K562 (cell line): ENCODE measurements around the gene OXLD1. TPM values are rescaled to one million over a fixed set of nuclear protein-coding genes. Genes with fewer than 3 reads are reported as not detected.

ENCODE experiments used
- CBX8 ChIP-seq: fragments of 200-600 bp; sonication (generic); IDR thresholded peaks from 2 replicates; pipeline ENCODE4 v1.6.1; 2012; ENCODE audit warnings: borderline replicate concordance, mixed run types, low read depth, mild to moderate bottlenecking, moderate library complexity, mixed read lengths, low read length, control low read depth, inconsistent platforms; ENCODE audit not compliant: poor library complexity, severe bottlenecking; ENCODE audit errors: extremely low read depth
- CEBPZ ChIP-seq: fragments of 150-350 bp; IDR thresholded peaks from 2 replicates; pipeline ENCODE4 v1.6.1; 2014; ENCODE audit warnings: low read depth, mild to moderate bottlenecking, low read length, borderline replicate concordance
- CHD1 ChIP-seq: fragments of 200-600 bp; sonication (generic); IDR thresholded peaks from one replicate; pipeline ENCODE4 v1.6.1; 2012; ENCODE audit warnings: mild to moderate bottlenecking, moderate library complexity, low read length, inconsistent platforms
- GTF2E2 ChIP-seq: fragments of 200-800 bp; sonication (Bioruptor generic); IDR thresholded peaks from 2 replicates; pipeline ENCODE4 v1.6.1; 2016; ENCODE audit warnings: missing genetic modification characterization, missing compliant biosample characterization
- HMBOX1 ChIP-seq: sonication (generic); IDR thresholded peaks from 2 replicates; pipeline ENCODE4 v1.6.1; 2016
- MTA1 ChIP-seq: fragments of 450-650 bp; IDR thresholded peaks from 2 replicates; pipeline ENCODE4 v1.6.1; 2017; ENCODE audit warnings: borderline replicate concordance
- MTA3 ChIP-seq: fragments of 450-650 bp; formaldehyde crosslinking; IDR thresholded peaks from 2 replicates; pipeline ENCODE4 v1.6.1; 2017; ENCODE audit warnings: mild to moderate bottlenecking, borderline replicate concordance
- NEUROD1 ChIP-seq: fragments of 150-350 bp; IDR thresholded peaks from 2 replicates; pipeline ENCODE4 v1.6.1; 2014; ENCODE audit warnings: borderline replicate concordance, low read length, low read depth; ENCODE audit not compliant: partially characterized antibody
- NFATC3 ChIP-seq: fragments of 450-650 bp; IDR thresholded peaks from 2 replicates; pipeline ENCODE4 v1.6.1; 2017; ENCODE audit warnings: mild to moderate bottlenecking
- RBFOX2 ChIP-seq: fragments of 200-400 bp; formaldehyde crosslinking; IDR thresholded peaks from 2 replicates; pipeline ENCODE4 v1.6.1; 2017; ENCODE audit warnings: low read depth, mild to moderate bottlenecking, low read length, moderate library complexity
- SMAD4 ChIP-seq: fragments of 250-450 bp; sonication (Bioruptor Pico); conservative IDR thresholded peaks from 2 replicates; pipeline ENCODE4 v1.8.0; 2021; ENCODE audit warnings: inconsistent platforms, mild to moderate bottlenecking, moderate library complexity
- TEAD4 ChIP-seq, 2 experiments: sonication (generic) in 1 of 2; formaldehyde crosslinking in 1 of 2; IDR thresholded peaks; 2 replicates each; pipeline versions ENCODE4 v1.6.1 to v1.8.0; 2012 to 2022; ENCODE audit warnings: borderline replicate concordance in 1 of 2, inconsistent platforms in 1 of 2, low read length in 1 of 2, mild to moderate bottlenecking in 1 of 2, missing genetic modification reagents in 1 of 2
- TSC22D4 ChIP-seq: fragments of 450-650 bp; IDR thresholded peaks from 2 replicates; pipeline ENCODE4 v1.6.1; 2016; ENCODE audit warnings: missing genetic modification characterization, missing biosample characterization, control low read depth
- USF2 ChIP-seq: sonication (generic); formaldehyde crosslinking; IDR thresholded peaks from 2 replicates; pipeline ENCODE4 v1.5.0; 2020; ENCODE audit warnings: missing genetic modification reagents
- ZHX1 ChIP-seq: fragments of 150-350 bp; conservative IDR thresholded peaks from 2 replicates; pipeline ENCODE4 v1.6.1; 2014; ENCODE audit warnings: low read length
- ZNF143 ChIP-seq: sonication (generic); formaldehyde crosslinking; IDR thresholded peaks from 2 replicates; pipeline ENCODE4 v1.9.0; 2022; ENCODE audit warnings: mild to moderate bottlenecking, missing genetic modification reagents
- ZNF184 ChIP-seq: sonication (generic); formaldehyde crosslinking; IDR thresholded peaks from 2 replicates; pipeline ENCODE4 v1.5.0; 2020; ENCODE audit warnings: missing genetic modification reagents
- ZNF41 ChIP-seq: fragments of 250-450 bp; sonication (Bioruptor Pico); conservative IDR thresholded peaks from 2 replicates; pipeline ENCODE4 v1.4.0; 2020; ENCODE audit warnings: mild to moderate bottlenecking
- ZNF589 ChIP-seq: fragments of 200-800 bp; sonication (Bioruptor generic); IDR thresholded peaks from 2 replicates; pipeline ENCODE4 v1.6.1; 2016; ENCODE audit warnings: low read depth, missing genetic modification characterization, missing compliant biosample characterization
- polyA plus RNA-seq, 8 experiments: library from polyadenylated mRNA; depleted of rRNA in 4 of 8; stranded (reverse) in 5 of 8; unstranded in 3 of 8; fragments of >200 nt; fragmentation: Nextera tagmentation in 2 of 8; fragmentation: Illumina TruSeq in 1 of 8; extraction: Ambion mirVana in 2 of 8; extraction: Trizol in 1 of 8; gene quantifications; 2 replicates each; pipeline versions ENCODE4 v1.2.1 to v1.2.3, GENCODE V29; 2011 to 2014; ENCODE audit warnings: inconsistent platforms in 1 of 8, missing spikeins in 1 of 8
- total RNA-seq, 7 experiments: library from RNA; depleted of rRNA in 6 of 7; stranded (reverse); fragments of >200 nt in 6 of 7; fragmentation: Illumina TruSeq in 2 of 7; extraction: Trizol in 2 of 7; gene quantifications; 2 replicates each; pipeline versions ENCODE4 v1.2.1 to v1.2.3, GENCODE V29; 2011 to 2021; ENCODE audit warnings: low replicate concordance in 1 of 7

The OXLD1 gene
- total and polyA plus RNA-seq, 9 of the 15 experiments (the other 6 are each of a cell fraction or from before 2014, with no cell fraction given) = 4.4 to 115 (median 29.3) TPM

GRCh38 chr17:81666342-81667191 is at the start of gene OXLD1, which contains the start of gene CCDC137 (continued):
- TF ChIP-seq CEBPZ (peak; percentile 49; the same call in 1 of the 2 replicates), ZNF41 (CRISPR knock-in tag) (no peak), HMBOX1 (no peak), NFATC3 (no peak), MTA3 (peak; percentile 72), ZNF143 (CRISPR knock-in tag) (0 out of 2 replicates have a peak, but pooled peaks have one; percentile 23), CHD1 (no peak), GTF2E2 (tag) (peak; percentile 86; the same call in 1 of the 2 replicates), CBX8 (no peak), MTA1 (no peak), NEUROD1 (peak; percentile 51), SMAD4 (CRISPR knock-in tag) (no peak), TSC22D4 (no peak), ZHX1 (no peak), ZNF589 (CRISPR knock-in tag) (no peak), TEAD4 (IDR thresholded peaks at IDR 0.05; ENCODE audit: low read length) (no peak), TEAD4 (CRISPR knock-in tag; IDR thresholded peaks at IDR 0.05; ENCODE audit: borderline replicate concordance) (peak; percentile 82; the same call in 1 of the 2 replicates), USF2 (CRISPR knock-in tag) (no peak), ZNF184 (no peak), RBFOX2 (peak; percentile 97)
